Amygdala (tissue), 56 donors: ENCODE measurements around the gene NOSIP.

Experiments
- DNase-seq, 56 donors: peaks; one replicate each; lab custom pipeline; 2025; lab: John Stamatoyannopoulos, UW

Gene NOSIP

DNA sequence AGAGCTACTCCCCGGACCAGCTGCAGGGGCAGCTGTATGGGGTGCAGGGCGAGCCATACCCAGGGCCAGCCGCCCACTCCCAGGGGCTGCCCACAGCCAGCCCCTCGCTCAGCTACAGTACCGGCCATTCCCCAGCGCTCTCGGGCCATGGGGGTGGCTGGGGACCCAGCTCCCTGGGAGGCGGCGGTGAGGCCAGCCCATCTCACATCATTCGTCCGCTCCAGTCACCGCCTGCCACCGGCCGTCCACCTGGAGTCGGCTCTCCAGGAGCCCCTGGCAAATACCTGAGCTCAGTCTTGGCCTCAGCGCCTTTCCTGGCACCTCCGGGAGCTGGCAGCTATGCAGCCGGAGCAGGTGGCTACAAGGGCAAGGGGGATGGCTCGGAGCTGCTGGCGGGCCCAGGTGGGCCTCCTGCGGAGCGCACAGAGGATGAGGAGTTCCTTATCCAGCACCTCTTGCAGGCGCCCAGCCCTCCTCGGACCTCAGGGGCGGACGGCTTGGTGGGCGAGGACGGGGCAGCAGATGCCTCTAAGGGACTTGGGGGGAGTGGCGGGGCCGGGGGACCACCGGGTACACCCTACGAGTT, 15.6 kb upstream of the NOSIP start:
- DNase-seq: no peak

GRCh38 chr19:49594993-49595818, 14.8 kb upstream of the NOSIP start:
- no peak for DNase-seq

DNA sequence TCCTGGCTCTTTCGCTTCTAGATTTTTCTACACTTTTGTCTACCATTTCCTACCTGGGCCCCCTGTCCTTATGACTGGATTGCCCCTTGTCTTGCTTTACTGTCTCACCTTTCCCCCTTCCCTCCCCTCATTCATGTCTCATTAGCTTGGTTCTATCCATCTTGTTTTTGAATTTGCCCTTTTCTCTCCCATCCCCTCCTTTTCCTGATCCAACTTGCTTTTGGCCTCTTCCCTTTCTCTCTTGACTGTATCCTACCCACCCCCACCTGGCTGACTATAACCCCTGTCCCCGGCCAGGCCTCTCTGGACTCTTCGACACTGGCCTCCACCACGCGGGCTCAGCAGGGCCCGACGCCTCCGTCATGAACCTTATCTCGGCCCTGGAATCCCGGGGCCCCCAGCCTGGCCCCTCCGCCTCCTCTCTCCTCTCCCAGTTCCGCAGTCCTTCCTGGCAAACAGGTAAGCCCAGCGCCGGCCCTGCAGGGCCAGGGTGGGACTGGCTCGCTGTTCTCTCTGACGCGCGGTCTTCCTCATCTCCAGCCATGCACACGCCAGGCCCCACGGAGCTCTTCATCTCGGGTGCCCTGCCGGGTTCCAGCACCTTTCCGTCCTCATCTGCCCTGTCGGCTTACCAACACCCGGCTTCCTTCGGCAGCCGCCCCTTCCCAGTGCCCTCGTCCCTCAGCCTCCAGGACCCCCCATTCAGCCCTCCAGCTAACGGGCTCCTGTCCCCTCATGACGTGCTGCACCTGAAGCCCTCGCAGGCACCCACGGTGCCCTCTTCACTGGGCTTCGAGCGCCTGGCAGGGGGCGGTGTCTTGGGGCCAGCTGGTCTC, 14.0 kb upstream of the NOSIP start:
- DNase-seq: no peak

DNA sequence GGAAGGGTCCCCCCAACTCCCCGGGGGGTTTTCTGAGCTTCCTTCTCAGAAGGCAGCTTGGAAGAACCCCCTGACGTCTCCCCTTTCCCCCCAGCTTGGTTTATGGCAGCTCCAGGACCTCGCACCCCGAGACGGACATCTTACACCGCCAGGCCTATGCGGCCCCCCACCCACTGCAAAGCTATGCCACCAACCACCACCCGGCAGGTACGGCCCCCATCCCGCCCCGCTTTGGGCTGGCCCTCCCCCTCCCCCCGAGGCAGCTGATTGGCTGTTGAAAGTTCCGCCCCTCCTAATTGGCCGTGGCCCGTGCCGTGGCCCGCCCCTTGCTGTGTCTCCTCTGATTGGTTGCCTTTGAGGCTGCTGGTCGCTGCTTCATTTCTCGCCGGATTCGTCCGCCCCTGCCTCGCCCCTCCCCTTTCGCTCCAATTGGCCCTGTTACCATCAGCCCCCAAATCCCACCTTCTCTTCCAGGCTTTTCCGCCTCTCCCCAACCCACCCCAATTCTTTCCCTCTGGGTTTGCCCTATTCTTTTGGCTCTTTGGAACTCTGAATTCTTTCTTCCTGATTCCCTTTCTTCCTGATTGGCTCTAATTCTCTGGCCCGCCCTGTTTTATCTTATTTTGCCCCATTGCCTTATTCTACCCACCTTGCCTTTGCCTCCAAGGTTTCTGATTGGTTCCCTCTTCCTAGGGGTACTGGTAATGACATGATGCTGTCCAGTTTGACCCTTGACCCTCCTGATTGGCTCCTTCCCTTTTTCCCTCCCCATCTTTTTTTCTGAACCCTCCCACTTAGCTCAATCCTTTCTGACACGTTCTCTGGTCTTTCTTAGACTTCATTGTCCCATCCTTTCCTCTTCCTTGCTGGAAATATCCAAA, 13.1 kb upstream of the NOSIP start:
- DNase-seq: peak in 55 of 56 donors; percentile 53 to 95 (median 89)

DNA sequence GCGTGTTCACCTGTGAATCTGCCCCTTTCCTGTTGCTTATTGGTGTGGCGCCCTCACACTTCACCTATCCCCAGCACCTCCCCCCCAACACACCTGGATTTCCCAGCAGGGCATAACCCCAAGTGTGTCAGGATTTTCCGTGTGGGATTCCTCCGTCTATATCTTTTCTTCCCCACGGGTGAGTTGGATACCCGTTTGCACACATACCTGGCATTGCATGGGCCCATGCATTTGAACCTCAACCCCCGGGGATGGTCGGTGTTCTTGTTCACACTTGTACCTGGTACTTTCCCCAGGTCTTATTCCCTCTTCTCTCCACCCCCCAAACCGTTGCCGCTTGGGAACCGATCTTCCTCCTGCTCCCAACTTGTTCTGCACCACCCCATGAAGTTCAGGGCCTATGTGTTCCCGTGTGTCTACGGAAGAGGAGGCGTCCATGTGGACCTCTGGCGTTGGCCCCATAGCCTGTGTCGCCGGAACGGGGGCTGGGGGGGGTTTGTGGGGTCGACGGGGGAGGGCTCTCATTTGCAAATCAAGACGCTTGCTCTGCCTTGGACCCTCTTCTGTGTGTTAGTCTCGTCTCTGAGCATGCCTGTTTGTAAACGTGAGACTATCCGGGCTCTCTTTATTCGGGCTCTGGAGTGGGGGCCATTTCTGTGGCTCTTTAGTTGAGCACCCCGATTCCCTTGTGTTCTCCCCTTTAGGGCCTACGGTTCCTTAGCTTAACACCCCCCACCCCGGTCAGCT, 12.3 kb upstream of the NOSIP start:
- DNase-seq: peak in 6 of 56 donors; percentile 10 to 46 (median 24)

- DNase-seq: peak in 31 of 56 donors; percentile 22 to 75 (median 50)
Measured at GRCh38 chr19:49591731-49592485, 11.6 kb upstream of the NOSIP start.

GRCh38 chr19:49590971-49591730, 10.8 kb upstream of the NOSIP start, which contains the start of gene PRR12:
PRR12 (plus strand) TSS chr19:49591182; CDS start chr19:49591655, 473 bp downstream.
- DNase-seq: peak in 48 of 56 donors; percentile 29 to 92 (median 68)

GRCh38 chr19:49590071-49590970, 10.0 kb upstream of the NOSIP start:
- DNase-seq: peak in 55 of 56 donors; percentile 26 to 95 (median 77)

DNA sequence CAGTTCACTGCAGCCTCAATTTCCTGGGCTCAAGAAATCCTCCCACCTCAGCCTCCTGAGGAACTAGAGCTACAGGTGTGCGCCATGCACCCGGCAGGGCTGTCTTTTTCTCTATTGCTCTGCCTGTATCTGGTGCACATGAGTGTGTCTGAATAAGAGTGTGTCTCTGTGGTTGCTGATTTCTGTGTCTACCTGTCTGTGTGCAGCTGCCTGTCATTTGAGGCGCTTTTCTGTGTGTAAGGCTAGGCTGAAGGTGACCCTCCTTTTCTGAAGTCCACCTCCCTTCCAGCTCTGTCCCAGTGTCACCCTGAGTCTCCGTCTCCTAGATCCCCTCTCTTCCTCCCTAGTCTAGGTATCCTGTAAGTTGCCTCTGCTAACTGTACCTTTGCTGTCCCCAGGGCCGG, 9.1 kb upstream of the NOSIP start:
- no peak for DNase-seq

- DNase-seq: no peak
Measured at GRCh38 chr19:49588365-49589122, 8.2 kb upstream of the NOSIP start.

- DNase-seq: no peak
Measured at GRCh38 chr19:49587227-49587626, 6.9 kb upstream of the NOSIP start.

GRCh38 chr19:49585023-49585422, 4.7 kb upstream of the NOSIP start:
- DNase-seq: peak in 9 of 56 donors; percentile 10 to 44 (median 22)

- DNase-seq: no peak
Measured at GRCh38 chr19:49583239-49583638, 2.9 kb upstream of the NOSIP start.

- DNase-seq: no peak
Measured at GRCh38 chr19:49581007-49581508, 702 bp upstream of the NOSIP start, which contains the start of gene PRRG2. PRRG2 (plus strand) TSS chr19:49581316; CDS start chr19:49583220, 1,904 bp downstream.

GRCh38 chr19:49579947-49580263, 451 bp downstream of the NOSIP start:
- DNase-seq: no peak

GRCh38 chr19:49579193-49579592, 1.2 kb downstream of the NOSIP start:
- DNase-seq: no peak
